Nucleus accumbens (tissue), 56 donors: ENCODE measurements around the gene ESYT3.
"Not testable (repeated sequence)": the region's sequence is repeated elsewhere in the genome, so short reads cannot be mapped to it uniquely, and the experiment has no call there.

ENCODE experiments used
- DNase-seq, 56 donors: peaks; one replicate each; lab custom pipeline; 2025; lab: John Stamatoyannopoulos, UW

The ESYT3 gene

DNA sequence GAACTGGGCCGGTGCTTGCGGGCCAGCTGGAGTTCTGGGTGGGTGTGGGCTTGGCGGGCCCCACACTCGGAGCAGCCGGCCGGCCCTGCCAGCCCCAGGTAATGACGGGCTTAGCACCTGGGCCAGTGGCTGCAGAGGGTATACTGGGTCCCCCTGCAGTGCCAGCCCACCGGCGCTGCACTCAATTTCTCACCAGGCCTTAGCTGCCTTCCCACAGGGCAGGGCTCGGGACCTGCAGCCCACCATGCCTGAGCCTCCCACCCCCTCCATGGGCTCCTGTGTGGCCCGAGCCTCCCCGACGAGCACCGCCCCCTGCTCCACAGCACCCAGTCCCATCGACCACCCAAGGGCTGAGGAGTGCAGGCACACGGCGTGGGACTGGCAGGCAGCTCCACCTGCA lies 50.3 kb downstream of the ESYT3 start:
- not testable (repeated sequence) for DNase-seq

DNA sequence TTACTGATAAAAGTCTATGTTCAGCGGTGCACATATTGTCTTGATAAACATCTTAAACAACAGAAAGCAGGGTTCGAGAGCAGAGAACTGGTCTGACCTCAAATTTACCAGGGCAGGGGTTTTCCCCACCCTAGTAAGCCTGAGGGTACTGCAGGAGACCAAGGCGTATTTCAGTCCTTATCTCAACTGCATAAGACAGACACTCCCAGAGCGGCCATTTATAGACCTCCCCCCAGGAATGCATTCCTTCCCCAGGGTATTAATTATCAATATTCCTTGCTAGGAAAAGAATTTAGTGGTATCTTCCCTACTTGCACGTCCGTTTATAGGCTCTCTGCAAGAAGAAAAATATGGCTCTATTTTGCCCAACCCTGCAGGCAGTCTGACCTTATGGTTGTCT lies 52.2 kb downstream of the ESYT3 start:
- not testable (repeated sequence) for DNase-seq

DNA sequence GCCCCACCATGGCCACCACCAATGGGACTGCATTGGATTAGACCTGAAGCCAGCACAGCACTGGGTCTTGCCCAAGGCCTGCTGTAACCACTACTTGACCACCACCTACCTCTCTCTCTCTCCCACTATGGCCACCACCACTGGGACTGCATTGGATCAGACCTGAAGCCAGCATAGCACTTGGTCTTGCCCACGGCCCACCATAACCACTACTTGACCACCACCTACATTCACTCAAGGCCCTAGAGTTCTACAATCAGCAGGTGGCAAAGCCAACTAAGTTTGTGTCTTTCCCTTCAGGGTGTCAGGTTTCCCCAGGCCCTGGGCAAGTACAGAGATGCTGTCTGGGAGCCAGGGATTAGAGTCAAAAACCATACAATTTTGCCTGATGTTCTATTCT lies 57.6 kb downstream of the ESYT3 start:
- no peak for DNase-seq

DNA sequence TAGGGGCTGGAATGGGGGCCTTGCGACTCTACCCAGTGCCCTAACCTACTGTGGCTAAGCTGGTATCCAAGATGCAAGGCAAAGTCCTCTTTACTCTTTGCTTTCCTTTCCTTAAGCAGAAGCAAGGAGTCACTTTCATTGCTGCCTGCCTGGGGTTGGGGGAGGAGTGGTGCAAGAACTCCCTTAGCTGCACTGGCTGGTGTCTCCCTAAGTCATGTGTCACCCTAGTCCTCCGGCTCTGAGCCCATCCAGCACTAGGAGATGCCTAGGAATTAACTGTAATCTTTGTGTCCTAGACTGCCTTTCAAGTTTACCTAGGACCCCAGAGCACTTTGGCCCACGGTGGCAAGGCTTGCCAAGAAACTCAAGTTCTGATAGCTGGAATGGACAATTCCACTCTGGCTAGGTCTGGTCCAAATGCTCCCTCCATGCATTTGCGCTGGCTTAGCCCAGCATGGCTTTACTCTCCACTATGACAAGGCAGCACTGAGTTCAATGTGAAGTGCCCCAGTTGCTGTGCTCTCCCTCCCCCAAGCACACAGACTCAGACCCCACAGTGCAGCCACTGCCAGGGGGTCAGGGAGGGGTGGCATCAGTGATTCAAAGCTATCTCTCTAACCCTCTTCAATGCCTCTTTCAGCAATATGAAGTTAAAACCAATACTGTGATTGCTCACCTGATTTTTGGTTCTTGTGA lies 58.7 kb downstream of the ESYT3 start:
- DNase-seq, result no peak

DNA sequence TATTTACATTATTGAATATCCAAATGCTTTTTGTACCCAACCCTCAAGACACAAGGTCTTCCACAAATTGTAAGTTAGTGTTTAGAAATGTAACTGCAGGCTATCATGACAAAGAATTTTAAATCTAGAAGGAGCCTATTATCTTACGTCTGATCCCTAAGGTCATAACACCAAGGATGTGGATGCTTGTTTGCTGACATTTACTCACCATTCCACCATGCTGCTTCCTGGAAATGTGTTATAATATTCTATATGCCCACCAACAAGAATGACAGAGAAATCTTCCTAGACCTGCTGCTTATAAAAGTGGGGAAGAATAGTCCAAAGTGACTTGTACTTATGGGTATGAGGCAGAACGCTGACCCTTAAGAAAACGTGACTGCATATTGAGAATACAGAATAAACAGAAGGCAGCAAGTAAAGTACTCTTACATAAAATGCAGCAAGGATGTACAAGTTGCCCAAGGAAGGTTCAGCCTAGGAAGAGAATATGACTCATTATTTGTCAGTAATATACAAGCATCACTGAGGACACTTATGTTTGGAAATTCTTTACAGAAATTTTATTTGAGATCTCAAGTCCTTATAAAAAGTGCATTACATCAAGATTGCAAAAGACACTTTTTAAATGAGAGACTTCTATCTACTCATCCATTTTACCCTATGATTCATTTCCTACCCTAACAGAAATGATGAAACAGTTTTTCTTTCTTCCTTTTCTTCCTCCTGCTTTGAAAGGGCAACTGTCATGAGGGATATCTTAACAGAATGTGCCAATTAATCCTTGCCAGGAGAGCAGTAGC lies 59.6 kb downstream of the ESYT3 start:
- no peak for DNase-seq

DNA sequence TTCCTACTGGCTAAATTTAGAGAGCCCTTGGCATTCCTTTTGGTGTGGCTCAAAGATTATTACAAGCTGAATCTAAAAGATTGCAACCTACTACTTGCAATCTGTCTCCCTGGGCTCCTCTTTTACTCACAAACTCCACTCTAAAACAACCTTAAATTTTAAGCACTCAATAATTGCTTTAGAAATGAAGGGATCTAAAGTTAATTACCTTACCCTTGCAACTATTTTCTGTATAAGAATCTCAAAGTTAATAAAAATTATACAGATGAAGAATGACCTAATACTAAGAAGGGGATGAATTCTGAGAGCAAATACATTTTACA lies 60.2 kb downstream of the ESYT3 start:
- DNase-seq, result no peak

DNA sequence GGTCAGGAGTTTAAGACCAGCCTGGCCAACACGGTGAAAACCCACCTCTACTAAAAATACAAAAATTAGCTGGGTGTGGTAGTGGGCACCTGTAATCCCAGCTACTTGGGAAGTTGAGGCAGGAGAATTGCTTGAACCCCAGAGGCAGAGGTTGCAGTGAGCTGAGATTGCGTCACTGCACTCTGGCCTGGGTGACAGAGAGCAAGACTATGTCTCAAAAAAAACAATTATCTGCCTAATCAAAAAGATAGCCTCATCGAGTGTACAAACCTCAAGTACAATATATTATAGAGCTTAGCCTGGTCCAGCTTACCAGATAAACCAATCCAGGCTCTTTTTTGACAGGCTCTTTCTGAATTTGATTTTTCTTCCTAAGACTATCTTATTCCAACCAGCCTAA lies 61.2 kb downstream of the ESYT3 start:
- not testable (repeated sequence) for DNase-seq

DNA sequence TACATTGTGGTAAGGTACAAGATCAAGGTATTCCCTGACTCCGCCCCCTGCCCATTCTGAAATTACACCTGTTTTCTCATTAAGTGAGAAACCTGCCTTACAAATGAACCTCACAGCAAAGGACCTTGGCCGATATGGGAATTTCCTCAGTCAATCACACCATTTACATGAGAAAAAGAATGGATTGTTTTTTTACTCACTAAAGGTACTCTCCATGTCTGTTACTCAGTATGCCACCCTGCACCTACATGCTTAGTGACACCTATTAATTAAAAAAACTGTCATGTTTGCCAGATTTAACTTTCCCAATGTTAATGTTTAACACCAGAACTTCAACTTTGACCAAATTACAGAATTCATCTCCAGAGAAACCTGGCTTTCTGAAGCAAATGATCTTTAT lies 62.0 kb downstream of the ESYT3 start:
- no peak for DNase-seq

DNA sequence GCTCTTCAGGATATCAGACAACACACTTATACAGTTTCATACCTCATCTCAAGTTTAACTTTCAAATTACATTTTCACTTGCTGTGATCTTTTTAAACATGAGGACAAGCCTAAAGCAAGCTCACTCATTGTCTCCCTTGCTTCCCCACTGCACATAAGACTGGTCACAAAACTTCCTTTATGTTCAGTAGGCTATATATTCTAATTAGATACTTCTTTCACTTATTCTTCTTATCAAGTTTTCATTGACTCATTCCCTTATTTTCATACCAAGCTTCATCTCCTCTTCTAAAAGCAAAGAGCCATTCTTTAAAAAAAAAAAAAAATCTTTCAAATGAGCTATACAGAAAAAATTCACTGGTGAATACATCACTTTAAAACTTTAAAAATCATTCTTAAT lies 62.6 kb downstream of the ESYT3 start:
- no peak for DNase-seq

DNA sequence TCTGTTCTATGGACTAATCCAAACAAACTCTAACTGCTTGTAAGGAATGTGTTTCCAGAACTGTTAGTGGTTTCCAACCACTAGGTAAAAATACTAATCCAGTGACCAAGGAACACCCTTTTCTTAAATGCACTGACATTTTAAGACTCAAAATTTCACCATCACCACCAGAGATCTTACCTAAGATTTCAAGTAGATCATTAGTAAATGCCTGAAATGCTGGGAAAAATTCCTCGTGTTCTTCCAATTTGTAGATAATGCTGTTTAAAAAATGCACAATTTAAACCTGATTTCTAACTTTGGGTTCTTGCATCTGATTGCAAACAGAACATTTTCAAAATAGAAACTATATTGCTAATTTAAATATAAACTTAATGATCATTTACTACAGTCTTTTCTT lies 63.4 kb downstream of the ESYT3 start:
- no peak for DNase-seq

DNA sequence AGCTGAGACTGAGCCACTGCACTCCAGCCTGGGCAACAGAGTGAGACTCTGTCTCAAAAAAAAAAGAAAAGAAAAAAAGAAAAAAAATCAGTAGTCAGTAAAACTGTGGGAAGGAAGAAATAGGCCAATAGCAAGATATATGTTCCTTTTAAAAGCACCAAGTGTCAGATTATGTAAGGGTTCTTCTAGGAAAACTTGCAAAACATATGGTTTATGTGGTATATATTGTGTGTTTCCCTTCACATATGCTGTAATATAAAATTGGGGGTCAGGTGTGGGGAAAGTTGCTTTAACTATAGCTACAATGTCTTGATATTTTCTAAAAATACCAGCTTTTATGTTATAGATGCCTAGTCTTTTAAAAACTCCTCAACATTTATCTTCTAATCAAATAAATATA lies 64.6 kb downstream of the ESYT3 start:
- no peak for DNase-seq

DNA sequence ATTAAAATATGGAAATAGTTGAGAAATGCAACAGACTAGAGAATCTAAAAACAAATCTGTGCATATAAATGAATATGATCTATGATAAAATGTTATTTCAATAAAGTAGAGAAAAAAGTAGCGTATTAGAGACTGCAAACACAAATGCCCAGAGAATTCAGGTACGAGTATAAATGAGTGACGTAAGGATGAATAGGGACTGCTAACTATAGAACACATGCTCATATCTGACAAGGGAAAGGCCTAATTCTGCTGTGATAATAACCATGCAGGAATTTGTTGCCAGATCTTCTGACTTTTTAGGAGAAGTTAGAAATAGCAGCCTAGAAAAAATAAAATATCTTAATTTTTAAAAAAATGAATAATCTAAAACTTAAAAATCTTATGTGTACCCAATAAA lies 73.1 kb downstream of the ESYT3 start:
- DNase-seq, result no peak

DNA sequence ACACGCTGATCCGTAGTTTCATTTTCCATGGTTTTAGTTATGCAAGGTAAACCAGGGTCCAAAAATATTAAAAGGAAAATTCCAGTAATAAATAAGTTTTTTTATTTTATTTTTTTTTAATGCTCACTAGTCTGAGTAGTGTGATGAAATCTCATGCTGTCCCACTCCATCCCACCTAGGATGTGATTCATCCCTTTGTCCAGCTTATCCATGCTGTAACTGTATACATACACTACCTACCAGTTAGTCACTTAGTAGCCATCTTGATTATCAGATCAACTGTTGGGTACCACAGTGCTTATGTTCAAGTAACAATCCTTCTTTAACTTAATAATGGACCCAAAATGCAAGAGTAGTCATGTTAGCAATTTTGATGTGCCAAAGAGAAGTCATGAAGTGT lies 75.2 kb downstream of the ESYT3 start:
- no peak for DNase-seq

DNA sequence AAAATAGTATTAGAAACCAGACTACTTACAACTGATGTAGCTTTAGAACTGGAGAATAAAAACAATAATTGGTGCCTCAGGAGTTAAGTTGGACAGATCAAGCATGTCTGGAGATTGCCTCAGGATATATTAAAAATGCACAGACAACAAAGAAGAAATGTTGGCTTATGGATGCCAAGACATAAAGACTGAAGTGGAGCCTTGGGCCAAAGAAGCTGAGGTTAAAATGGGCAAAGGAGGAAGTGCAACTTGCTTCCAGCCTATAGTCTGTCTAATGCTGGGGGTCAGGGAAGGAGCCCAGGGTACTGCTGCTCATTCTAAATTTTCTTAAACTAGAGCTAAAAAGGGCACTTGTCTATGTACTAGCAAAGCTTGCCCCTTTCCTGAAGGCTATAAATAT lies 77.5 kb downstream of the ESYT3 start:
- no peak for DNase-seq

DNA sequence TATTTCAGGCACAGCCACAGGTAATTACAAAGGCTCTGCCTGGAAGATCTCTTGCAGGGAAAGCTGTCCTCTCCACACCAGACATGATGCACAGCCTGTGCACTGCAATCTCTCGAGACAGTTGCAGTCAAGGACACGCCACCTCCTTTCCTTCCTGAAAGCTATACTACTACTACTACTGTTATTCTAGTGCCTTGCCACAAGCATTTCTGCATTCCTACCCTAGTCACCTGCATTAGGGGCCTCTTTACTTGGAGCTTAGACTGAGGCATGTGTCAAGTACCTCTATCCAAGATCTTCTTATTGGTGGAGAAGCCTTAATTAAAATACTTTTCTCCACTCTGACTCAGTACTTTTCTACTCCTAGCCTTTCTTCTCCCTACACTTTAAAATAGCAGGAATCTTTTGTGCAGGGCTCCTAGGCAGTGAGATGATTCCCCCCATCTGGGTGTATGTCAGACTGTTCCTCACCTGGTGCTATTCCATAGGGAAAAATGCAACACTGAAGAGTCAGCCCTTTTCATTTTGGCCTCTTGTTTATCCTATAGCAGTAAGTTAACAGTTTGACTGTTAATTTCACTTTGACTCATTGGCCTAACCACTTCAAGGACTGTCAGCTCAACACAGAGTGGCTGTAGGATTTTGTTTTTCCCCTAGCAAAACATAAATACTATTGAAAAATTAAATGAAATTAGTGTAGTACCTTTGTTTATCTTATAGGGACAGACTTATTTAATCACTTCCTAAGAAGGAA lies 78.9 kb downstream of the ESYT3 start:
- no peak for DNase-seq

DNA sequence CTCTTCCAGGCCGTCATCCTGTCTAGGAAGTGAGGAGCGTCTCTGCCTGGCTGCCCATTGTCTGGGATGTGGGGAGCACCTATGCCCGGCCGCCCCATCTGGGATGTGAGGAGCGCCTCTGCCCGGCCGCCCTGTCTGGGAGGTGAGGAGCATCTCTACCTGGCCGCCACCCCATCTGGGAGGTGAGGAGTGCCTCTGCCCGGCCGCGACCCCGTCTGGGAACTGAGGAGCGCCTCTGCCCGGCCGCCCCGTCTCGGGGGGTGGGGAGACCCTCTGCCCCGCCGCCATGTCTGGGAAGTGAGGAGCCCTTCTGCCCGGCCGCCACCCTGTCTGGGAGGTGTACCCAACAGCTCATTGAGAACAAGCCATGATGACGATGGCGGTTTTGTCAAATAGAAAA lies 87.0 kb downstream of the ESYT3 start:
- DNase-seq, result not testable (repeated sequence)
